Putamen (tissue), 1 donor: ENCODE data around the gene PSMA7.

Source experiments
- DNase-seq: peaks from one replicate; pipeline ENCODE4 v3.0.0-alpha.2; 2016; ENCODE audit warnings: low spot score

PSMA7 gene

GRCh38 chr20:62143081-62143956 lies at the start of gene PSMA7, which contains the start of gene SS18L1:
TSS of gene PSMA7 (minus strand) at chr20:62143394. CDS start at chr20:62143303, 91 bp downstream.
TSS of gene SS18L1 (plus strand) at chr20:62143769. CDS start at chr20:62143821, 52 bp downstream.
- DNase-seq: peak; percentile 93

- DNase-seq: no peak
Measured at GRCh38 chr20:62192635-62193034, 49.4 kb upstream of the PSMA7 start.

- DNase-seq: no peak
Measured at GRCh38 chr20:62191781-62192559, 48.8 kb upstream of the PSMA7 start.

- no peak for DNase-seq
Measured at GRCh38 chr20:62190639-62191411, 47.6 kb upstream of the PSMA7 start.

- no peak for DNase-seq
Measured at GRCh38 chr20:62186887-62187866, 44.0 kb upstream of the PSMA7 start.

- no peak for DNase-seq
Measured at GRCh38 chr20:62186096-62186426, 42.9 kb upstream of the PSMA7 start.

- no peak for DNase-seq
Measured at GRCh38 chr20:62183426-62184142, 40.4 kb upstream of the PSMA7 start.

GRCh38 chr20:62182469-62183425 lies 39.6 kb upstream of the PSMA7 start, which contains the start of gene MTG2:
TSS of gene MTG2 (plus strand) at chr20:62183028. CDS start at chr20:62193421, 10,393 bp downstream.
- peak; percentile 96 for DNase-seq

- DNase-seq: no peak
Measured at GRCh38 chr20:62181808-62182207, 38.6 kb upstream of the PSMA7 start.

GRCh38 chr20:62179162-62179504 lies 35.9 kb upstream of the PSMA7 start:
- DNase-seq: no peak

GRCh38 chr20:62178316-62179161 lies 35.3 kb upstream of the PSMA7 start:
- no peak for DNase-seq

GRCh38 chr20:62177307-62177706 lies 34.1 kb upstream of the PSMA7 start:
- no peak for DNase-seq

- no peak for DNase-seq
Measured at GRCh38 chr20:62176866-62177265, 33.7 kb upstream of the PSMA7 start.

- no peak for DNase-seq
Measured at GRCh38 chr20:62175711-62176110, 32.5 kb upstream of the PSMA7 start.

- no peak for DNase-seq
Measured at GRCh38 chr20:62174870-62175624, 31.9 kb upstream of the PSMA7 start.

GRCh38 chr20:62174021-62174804 lies 31.0 kb upstream of the PSMA7 start:
- DNase-seq: no peak

- DNase-seq: no peak
Measured at GRCh38 chr20:62172666-62173065, 29.5 kb upstream of the PSMA7 start.
